ENCODE data around the gene DGKA.

DNA sequence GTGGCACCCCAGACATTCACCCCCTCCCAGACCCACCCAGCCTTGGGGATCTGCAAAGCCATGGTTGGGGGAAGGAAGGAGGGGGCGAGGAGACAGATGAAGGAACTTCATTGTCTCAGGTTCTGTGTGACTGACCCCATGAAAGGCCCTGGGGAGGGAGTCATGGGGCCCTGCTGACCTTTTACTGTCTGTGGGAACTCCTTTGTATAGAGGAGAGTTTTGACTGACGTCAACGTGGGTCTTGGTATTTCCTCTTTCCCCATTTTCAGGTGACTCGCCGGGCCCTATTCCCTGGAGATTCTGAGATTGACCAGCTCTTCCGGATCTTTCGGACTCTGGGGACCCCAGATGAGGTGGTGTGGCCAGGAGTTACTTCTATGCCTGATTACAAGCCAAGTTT, 39.8 kb downstream of the DGKA start:
- no peak for TF ChIP-seq ZNF121 (tag by site-specific recombination; IDR thresholded peaks at IDR 0.05)
- no peak for TF ChIP-seq ZNF701 (tag by site-specific recombination; IDR thresholded peaks at IDR 0.05)
- no peak for TF ChIP-seq ZNF274 (IDR thresholded peaks at IDR 0.05; ENCODE audit: low read length)
- no peak for TF ChIP-seq ZNF274 (tag by site-specific recombination; IDR thresholded peaks at IDR 0.05; ENCODE audit: borderline replicate concordance)
- no peak for TF ChIP-seq ZBTB8A (tag by site-specific recombination; IDR thresholded peaks at IDR 0.05)
- TF ChIP-seq, protein P1, sequence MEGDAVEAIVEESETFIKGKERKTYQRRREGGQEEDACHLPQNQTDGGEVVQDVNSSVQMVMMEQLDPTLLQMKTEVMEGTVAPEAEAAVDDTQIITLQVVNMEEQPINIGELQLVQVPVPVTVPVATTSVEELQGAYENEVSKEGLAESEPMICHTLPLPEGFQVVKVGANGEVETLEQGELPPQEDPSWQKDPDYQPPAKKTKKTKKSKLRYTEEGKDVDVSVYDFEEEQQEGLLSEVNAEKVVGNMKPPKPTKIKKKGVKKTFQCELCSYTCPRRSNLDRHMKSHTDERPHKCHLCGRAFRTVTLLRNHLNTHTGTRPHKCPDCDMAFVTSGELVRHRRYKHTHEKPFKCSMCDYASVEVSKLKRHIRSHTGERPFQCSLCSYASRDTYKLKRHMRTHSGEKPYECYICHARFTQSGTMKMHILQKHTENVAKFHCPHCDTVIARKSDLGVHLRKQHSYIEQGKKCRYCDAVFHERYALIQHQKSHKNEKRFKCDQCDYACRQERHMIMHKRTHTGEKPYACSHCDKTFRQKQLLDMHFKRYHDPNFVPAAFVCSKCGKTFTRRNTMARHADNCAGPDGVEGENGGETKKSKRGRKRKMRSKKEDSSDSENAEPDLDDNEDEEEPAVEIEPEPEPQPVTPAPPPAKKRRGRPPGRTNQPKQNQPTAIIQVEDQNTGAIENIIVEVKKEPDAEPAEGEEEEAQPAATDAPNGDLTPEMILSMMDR (tag by site-specific recombination; IDR thresholded peaks at IDR 0.05): no peak
- TF ChIP-seq, protein P2, sequence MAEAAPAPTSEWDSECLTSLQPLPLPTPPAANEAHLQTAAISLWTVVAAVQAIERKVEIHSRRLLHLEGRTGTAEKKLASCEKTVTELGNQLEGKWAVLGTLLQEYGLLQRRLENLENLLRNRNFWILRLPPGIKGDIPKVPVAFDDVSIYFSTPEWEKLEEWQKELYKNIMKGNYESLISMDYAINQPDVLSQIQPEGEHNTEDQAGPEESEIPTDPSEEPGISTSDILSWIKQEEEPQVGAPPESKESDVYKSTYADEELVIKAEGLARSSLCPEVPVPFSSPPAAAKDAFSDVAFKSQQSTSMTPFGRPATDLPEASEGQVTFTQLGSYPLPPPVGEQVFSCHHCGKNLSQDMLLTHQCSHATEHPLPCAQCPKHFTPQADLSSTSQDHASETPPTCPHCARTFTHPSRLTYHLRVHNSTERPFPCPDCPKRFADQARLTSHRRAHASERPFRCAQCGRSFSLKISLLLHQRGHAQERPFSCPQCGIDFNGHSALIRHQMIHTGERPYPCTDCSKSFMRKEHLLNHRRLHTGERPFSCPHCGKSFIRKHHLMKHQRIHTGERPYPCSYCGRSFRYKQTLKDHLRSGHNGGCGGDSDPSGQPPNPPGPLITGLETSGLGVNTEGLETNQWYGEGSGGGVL (tag by site-specific recombination; IDR thresholded peaks at IDR 0.05): no peak
- no peak for TF ChIP-seq GLI4 (tag by site-specific recombination; IDR thresholded peaks at IDR 0.05)
- no peak for TF ChIP-seq YY1 (tag by site-specific recombination; IDR thresholded peaks at IDR 0.05)
- TF ChIP-seq ZNF302 (tag by site-specific recombination; IDR thresholded peaks at IDR 0.05; ENCODE audit: low read depth): no peak
